ENCODE data around the gene PPT2. TPM values are rescaled to one million over a fixed set of nuclear protein-coding genes. Genes with fewer than 3 reads are reported as not detected.

Gene PPT2
- total and polyA plus RNA-seq, 2 of the 8 experiments (the other 6 are each of a cell fraction or from before 2014, with no cell fraction given), result 24.1 to 39.5 TPM

DNA sequence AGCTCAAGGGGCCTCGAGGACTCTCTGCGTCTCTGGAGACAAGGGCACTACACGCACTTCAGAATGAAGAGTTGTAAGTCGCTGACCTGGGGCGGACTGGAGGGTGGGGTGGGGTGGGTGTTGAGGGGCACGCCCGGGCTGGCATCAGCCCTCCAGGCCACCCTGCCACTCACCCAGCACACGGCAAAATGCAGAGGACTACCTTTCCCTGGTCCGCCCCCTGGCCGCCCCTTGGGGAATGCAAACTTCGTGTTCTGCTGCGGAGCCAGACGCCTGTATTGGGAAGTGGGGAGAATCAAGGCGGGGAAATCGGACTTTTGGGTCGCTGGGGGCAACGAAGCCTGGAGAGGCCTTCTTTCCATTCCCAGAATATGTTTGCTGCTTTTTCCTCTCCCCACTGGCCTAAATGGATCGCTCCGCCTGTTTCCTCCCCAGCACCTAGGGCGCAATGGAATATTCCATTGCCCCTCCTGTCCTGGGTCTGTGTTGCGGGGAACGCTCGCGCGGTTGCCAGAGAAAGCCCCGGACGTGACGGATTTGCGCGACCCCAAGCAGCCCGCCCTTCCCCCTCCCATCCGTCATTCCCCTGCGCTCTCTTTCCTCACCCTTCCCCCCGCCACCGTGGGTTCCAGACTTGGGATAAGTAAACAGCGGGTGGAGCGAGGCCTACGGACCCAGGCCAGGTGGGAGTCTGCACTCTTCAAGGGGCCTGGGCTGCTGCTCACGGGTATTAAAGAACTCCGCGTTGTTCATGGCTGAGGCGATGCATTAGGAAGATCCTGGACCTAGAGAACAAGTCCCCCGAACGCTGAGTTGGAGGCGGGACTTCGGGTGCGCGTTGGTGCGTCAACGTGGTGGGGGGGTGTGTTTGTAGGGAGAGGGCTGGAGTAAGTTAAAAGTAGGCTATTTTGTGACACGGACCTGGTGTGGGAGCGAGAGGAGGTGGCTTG is at the start of gene PPT2 (continued):
- TF ChIP-seq BCL11A (IDR thresholded peaks at IDR 0.05; ENCODE audit: low read depth in 2 of 2, low read length in 2 of 2) (no peak), EZH2 (IDR thresholded peaks at IDR 0.05; ENCODE audit: low read depth, low read length, severe bottlenecking) (no peak), ASH2L (IDR thresholded peaks at IDR 0.05; ENCODE audit: low read length) (peak; percentile 82), RNF2 (IDR thresholded peaks at IDR 0.05; ENCODE audit: borderline replicate concordance, low read depth, low read length, missing control alignments, poor library complexity, severe bottlenecking) (no peak), CEBPB (IDR thresholded peaks at IDR 0.05; ENCODE audit: low read depth, low read length) (no peak), KDM5A (IDR thresholded peaks at IDR 0.05; ENCODE audit: low read length) (peak; percentile 78), SUZ12 (IDR thresholded peaks at IDR 0.05; ENCODE audit: low read length) (no peak), SP1 (IDR thresholded peaks at IDR 0.05; ENCODE audit: low read depth, low read length) (peak; percentile 68; the same call in 1 of the 2 replicates), SP2 (IDR thresholded peaks at IDR 0.05; ENCODE audit: low read length) (no peak), SAP30 (IDR thresholded peaks at IDR 0.05; ENCODE audit: insufficient read depth, insufficient replicate concordance, low read length) (peak; percentile 94), HDAC6 (IDR thresholded peaks at IDR 0.05; ENCODE audit: low read depth, low read length) (no peak)
- TF ChIP-seq, protein P1, sequence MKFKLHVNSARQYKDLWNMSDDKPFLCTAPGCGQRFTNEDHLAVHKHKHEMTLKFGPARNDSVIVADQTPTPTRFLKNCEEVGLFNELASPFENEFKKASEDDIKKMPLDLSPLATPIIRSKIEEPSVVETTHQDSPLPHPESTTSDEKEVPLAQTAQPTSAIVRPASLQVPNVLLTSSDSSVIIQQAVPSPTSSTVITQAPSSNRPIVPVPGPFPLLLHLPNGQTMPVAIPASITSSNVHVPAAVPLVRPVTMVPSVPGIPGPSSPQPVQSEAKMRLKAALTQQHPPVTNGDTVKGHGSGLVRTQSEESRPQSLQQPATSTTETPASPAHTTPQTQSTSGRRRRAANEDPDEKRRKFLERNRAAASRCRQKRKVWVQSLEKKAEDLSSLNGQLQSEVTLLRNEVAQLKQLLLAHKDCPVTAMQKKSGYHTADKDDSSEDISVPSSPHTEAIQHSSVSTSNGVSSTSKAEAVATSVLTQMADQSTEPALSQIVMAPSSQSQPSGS (IDR thresholded peaks at IDR 0.05; ENCODE audit: low read length), result 0 out of 2 replicates have a peak, but pooled peaks have one; percentile 57
- TF ChIP-seq, protein P2, sequence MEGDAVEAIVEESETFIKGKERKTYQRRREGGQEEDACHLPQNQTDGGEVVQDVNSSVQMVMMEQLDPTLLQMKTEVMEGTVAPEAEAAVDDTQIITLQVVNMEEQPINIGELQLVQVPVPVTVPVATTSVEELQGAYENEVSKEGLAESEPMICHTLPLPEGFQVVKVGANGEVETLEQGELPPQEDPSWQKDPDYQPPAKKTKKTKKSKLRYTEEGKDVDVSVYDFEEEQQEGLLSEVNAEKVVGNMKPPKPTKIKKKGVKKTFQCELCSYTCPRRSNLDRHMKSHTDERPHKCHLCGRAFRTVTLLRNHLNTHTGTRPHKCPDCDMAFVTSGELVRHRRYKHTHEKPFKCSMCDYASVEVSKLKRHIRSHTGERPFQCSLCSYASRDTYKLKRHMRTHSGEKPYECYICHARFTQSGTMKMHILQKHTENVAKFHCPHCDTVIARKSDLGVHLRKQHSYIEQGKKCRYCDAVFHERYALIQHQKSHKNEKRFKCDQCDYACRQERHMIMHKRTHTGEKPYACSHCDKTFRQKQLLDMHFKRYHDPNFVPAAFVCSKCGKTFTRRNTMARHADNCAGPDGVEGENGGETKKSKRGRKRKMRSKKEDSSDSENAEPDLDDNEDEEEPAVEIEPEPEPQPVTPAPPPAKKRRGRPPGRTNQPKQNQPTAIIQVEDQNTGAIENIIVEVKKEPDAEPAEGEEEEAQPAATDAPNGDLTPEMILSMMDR (IDR thresholded peaks at IDR 0.05; ENCODE audit: control extremely low read depth in 1 of 3, insufficient read depth in 1 of 3, low read depth in 1 of 3, low read length in 3 of 3), result peak in 2 of 3 experiments; percentile 13 to 24; a peak in 3 of 4 replicates
- TF ChIP-seq, protein P3, sequence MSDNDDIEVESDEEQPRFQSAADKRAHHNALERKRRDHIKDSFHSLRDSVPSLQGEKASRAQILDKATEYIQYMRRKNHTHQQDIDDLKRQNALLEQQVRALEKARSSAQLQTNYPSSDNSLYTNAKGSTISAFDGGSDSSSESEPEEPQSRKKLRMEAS (IDR thresholded peaks at IDR 0.05), result peak; percentile 66
- TF ChIP-seq, protein P4, sequence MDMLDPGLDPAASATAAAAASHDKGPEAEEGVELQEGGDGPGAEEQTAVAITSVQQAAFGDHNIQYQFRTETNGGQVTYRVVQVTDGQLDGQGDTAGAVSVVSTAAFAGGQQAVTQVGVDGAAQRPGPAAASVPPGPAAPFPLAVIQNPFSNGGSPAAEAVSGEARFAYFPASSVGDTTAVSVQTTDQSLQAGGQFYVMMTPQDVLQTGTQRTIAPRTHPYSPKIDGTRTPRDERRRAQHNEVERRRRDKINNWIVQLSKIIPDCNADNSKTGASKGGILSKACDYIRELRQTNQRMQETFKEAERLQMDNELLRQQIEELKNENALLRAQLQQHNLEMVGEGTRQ (IDR thresholded peaks at IDR 0.05; ENCODE audit: low read length), result no peak
- TF ChIP-seq, protein P5, sequence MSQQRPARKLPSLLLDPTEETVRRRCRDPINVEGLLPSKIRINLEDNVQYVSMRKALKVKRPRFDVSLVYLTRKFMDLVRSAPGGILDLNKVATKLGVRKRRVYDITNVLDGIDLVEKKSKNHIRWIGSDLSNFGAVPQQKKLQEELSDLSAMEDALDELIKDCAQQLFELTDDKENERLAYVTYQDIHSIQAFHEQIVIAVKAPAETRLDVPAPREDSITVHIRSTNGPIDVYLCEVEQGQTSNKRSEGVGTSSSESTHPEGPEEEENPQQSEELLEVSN (IDR thresholded peaks at IDR 0.05), result no peak

Measured in H1 (cell line).